ENCODE data around the gene USP20.

DNA sequence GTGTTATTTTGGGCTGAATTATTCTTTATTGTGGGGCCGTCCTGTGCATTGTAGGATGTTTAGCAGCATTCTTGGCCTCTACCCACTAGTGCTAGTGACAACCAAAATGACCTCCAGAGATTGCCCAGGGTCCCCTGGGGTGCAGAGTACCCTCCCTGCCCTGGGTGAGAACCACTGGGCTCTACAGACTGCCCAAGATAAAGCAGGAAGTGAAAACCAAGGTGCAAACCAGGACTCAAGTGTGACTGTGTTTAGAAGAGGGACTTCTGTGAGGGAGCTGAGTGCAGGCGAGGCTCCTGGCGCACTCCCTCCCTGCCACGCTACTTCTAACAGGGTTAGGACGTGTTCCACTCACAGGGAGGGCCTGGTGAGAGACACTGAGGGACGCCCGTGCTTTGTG lies 41.6 kb downstream of the USP20 start:
- TF ChIP-seq POLR2A (IDR thresholded peaks at IDR 0.05): no peak
- TF ChIP-seq, protein P1, sequence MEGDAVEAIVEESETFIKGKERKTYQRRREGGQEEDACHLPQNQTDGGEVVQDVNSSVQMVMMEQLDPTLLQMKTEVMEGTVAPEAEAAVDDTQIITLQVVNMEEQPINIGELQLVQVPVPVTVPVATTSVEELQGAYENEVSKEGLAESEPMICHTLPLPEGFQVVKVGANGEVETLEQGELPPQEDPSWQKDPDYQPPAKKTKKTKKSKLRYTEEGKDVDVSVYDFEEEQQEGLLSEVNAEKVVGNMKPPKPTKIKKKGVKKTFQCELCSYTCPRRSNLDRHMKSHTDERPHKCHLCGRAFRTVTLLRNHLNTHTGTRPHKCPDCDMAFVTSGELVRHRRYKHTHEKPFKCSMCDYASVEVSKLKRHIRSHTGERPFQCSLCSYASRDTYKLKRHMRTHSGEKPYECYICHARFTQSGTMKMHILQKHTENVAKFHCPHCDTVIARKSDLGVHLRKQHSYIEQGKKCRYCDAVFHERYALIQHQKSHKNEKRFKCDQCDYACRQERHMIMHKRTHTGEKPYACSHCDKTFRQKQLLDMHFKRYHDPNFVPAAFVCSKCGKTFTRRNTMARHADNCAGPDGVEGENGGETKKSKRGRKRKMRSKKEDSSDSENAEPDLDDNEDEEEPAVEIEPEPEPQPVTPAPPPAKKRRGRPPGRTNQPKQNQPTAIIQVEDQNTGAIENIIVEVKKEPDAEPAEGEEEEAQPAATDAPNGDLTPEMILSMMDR (IDR thresholded peaks at IDR 0.05): no peak
